ENCODE measurements around the gene MLNR. TPM values are rescaled to one million over a fixed set of nuclear protein-coding genes. Genes with fewer than 3 reads are reported as not detected.

MLNR gene
- not detected for total RNA-seq

GRCh38 chr13:49220036-49220855 lies at the start of gene MLNR:
Gene MLNR, plus strand, starts transcription at chr13:49220338. Its CDS starts 0 bp downstream, at chr13:49220338.
- ATAC-seq (ENCODE audit: low read depth) (peak; percentile 80), DNase-seq (peak; percentile 69)
- H3K27ac Mint-ChIP-seq = peak within 1 kb of the TSS; percentile 30
- POLR2A ChIA-PET = interaction anchor here (1.2 to 1.3 kb wide), 2 partner anchors 24 to 244 kb away, joined by 3 to 4 read pairs; partner anchors contain the start of gene FNDC3A
- H3K9me3 Mint-ChIP-seq = no peaks in the 10 kb centered on the region
- peaks cover 12% of the 10 kb centered on the region for H3K4me1 Mint-ChIP-seq
- no peaks in the 10 kb centered on the region for H3K36me3 Mint-ChIP-seq
- H3K4me3 Mint-ChIP-seq = peak within 1 kb of the TSS; percentile 74
- H3K27me3 Mint-ChIP-seq = peaks cover 69% of the 10 kb centered on the region

- Mint-ChIP-seq H3K9me3 (no peaks in the 10 kb centered on the region), H3K4me3 (no peak overlapping the region), H3K4me1 (peaks cover 3% of the 10 kb centered on the region), H3K36me3 (peaks cover 43% of the 10 kb centered on the region), H3K27ac (no peak overlapping the region), H3K27me3 (no peaks in the 10 kb centered on the region)
- DNase-seq = no peak
- no peak for ATAC-seq (ENCODE audit: low read depth)
- POLR2A ChIA-PET = no interaction called here
Observed at GRCh38 chr13:49171359-49171758, 48.8 kb upstream of the MLNR start.

- Mint-ChIP-seq H3K4me1 (peaks cover 20% of the 10 kb centered on the region), H3K27ac (no peak overlapping the region), H3K36me3 (peaks cover 46% of the 10 kb centered on the region), H3K27me3 (no peaks in the 10 kb centered on the region), H3K4me3 (no peak overlapping the region), H3K9me3 (no peaks in the 10 kb centered on the region)
- ATAC-seq (ENCODE audit: low read depth) (no peak), DNase-seq (no peak)
- POLR2A ChIA-PET = no interaction called here
Observed at GRCh38 chr13:49183672-49184325, 36.3 kb upstream of the MLNR start.

GRCh38 chr13:49184621-49185020 lies 35.5 kb upstream of the MLNR start:
- no peak for ATAC-seq (ENCODE audit: low read depth)
- Mint-ChIP-seq H3K36me3 (peaks cover 44% of the 10 kb centered on the region), H3K4me1 (peaks cover 20% of the 10 kb centered on the region), H3K4me3 (no peak overlapping the region), H3K27me3 (no peaks in the 10 kb centered on the region), H3K27ac (no peak overlapping the region), H3K9me3 (no peaks in the 10 kb centered on the region)
- no peak for DNase-seq
- POLR2A ChIA-PET = no interaction called here

GRCh38 chr13:49185264-49185663 lies 34.9 kb upstream of the MLNR start:
- Mint-ChIP-seq H3K36me3 (peaks cover 40% of the 10 kb centered on the region), H3K27me3 (no peaks in the 10 kb centered on the region), H3K4me3 (no peak overlapping the region), H3K9me3 (no peaks in the 10 kb centered on the region), H3K27ac (no peak overlapping the region), H3K4me1 (peaks cover 20% of the 10 kb centered on the region)
- POLR2A ChIA-PET = no interaction called here
- ATAC-seq (ENCODE audit: low read depth) (no peak), DNase-seq (no peak)

GRCh38 chr13:49190901-49191300 lies 29.2 kb upstream of the MLNR start:
- Mint-ChIP-seq H3K9me3 (no peaks in the 10 kb centered on the region), H3K27ac (no peak overlapping the region)

GRCh38 chr13:49206641-49207040 lies 13.5 kb upstream of the MLNR start:
- Mint-ChIP-seq H3K27me3 (no peaks in the 10 kb centered on the region), H3K27ac (no peak overlapping the region), H3K4me3 (no peak overlapping the region), H3K4me1 (no peaks in the 10 kb centered on the region), H3K36me3 (peaks cover 22% of the 10 kb centered on the region), H3K9me3 (no peaks in the 10 kb centered on the region)
- ATAC-seq (ENCODE audit: low read depth) (no peak), DNase-seq (no peak)
- POLR2A ChIA-PET = no interaction called here

More at GRCh38 chr13:49190901-49191300, 29.2 kb upstream of the MLNR start:
- POLR2A ChIA-PET = no interaction called here
- DNase-seq (no peak), ATAC-seq (ENCODE audit: low read depth) (no peak)
- Mint-ChIP-seq H3K4me1 (peaks cover 18% of the 10 kb centered on the region), H3K4me3 (no peak overlapping the region), H3K36me3 (peaks cover 39% of the 10 kb centered on the region), H3K27me3 (no peaks in the 10 kb centered on the region)

GRCh38 chr13:49208619-49209018 lies 11.5 kb upstream of the MLNR start:
- Mint-ChIP-seq H3K4me3 (no peak overlapping the region), H3K4me1 (no peaks in the 10 kb centered on the region), H3K27ac (no peak overlapping the region), H3K27me3 (no peaks in the 10 kb centered on the region), H3K36me3 (peaks cover 23% of the 10 kb centered on the region), H3K9me3 (no peaks in the 10 kb centered on the region)
- POLR2A ChIA-PET = no interaction called here
- ATAC-seq (ENCODE audit: low read depth) = no peak
- DNase-seq = no peak

GRCh38 chr13:49210114-49210513 lies 10.0 kb upstream of the MLNR start:
- POLR2A ChIA-PET = no interaction called here
- peaks cover 11% of the 10 kb centered on the region for H3K4me1 Mint-ChIP-seq
- ATAC-seq (ENCODE audit: low read depth) (no peak), DNase-seq (no peak)
- peaks cover 18% of the 10 kb centered on the region for H3K36me3 Mint-ChIP-seq
- H3K27ac Mint-ChIP-seq = no peak overlapping the region
- no peaks in the 10 kb centered on the region for H3K27me3 Mint-ChIP-seq
- no peak overlapping the region for H3K4me3 Mint-ChIP-seq
- no peaks in the 10 kb centered on the region for H3K9me3 Mint-ChIP-seq

GRCh38 chr13:49210669-49211068 lies 9.5 kb upstream of the MLNR start:
- peaks cover 14% of the 10 kb centered on the region for H3K4me1 Mint-ChIP-seq
- POLR2A ChIA-PET = no interaction called here
- no peak overlapping the region for H3K27ac Mint-ChIP-seq
- no peaks in the 10 kb centered on the region for H3K27me3 Mint-ChIP-seq
- no peak overlapping the region for H3K4me3 Mint-ChIP-seq
- DNase-seq (no peak), ATAC-seq (ENCODE audit: low read depth) (no peak)
- H3K36me3 Mint-ChIP-seq = peaks cover 18% of the 10 kb centered on the region
- no peaks in the 10 kb centered on the region for H3K9me3 Mint-ChIP-seq

GRCh38 chr13:49213539-49213938 lies 6.6 kb upstream of the MLNR start:
- peaks cover 14% of the 10 kb centered on the region for H3K36me3 Mint-ChIP-seq
- H3K9me3 Mint-ChIP-seq = no peaks in the 10 kb centered on the region
- ATAC-seq (ENCODE audit: low read depth) (no peak), DNase-seq (no peak)
- H3K27me3 Mint-ChIP-seq = peaks cover 15% of the 10 kb centered on the region
- no peak overlapping the region for H3K4me3 Mint-ChIP-seq
- POLR2A ChIA-PET = no interaction called here
- H3K4me1 Mint-ChIP-seq = peaks cover 16% of the 10 kb centered on the region
- no peak overlapping the region for H3K27ac Mint-ChIP-seq

GRCh38 chr13:49213997-49214916 lies 5.9 kb upstream of the MLNR start:
- DNase-seq (no peak), ATAC-seq (ENCODE audit: low read depth) (no peak)
- peaks cover 16% of the 10 kb centered on the region for H3K4me1 Mint-ChIP-seq
- H3K36me3 Mint-ChIP-seq = peaks cover 14% of the 10 kb centered on the region
- H3K27me3 Mint-ChIP-seq = peaks cover 22% of the 10 kb centered on the region
- POLR2A ChIA-PET = interaction anchor here (1.0 to 1.1 kb wide), 2 partner anchors 67 to 239 kb away, joined by 4 to 5 read pairs; partner anchors contain the start of gene FNDC3A
- no peaks in the 10 kb centered on the region for H3K9me3 Mint-ChIP-seq
- no peak overlapping the region for H3K4me3 Mint-ChIP-seq
- peak overlapping the region; percentile 72 for H3K27ac Mint-ChIP-seq

GRCh38 chr13:49214917-49215376 lies 5.2 kb upstream of the MLNR start:
- H3K9me3 Mint-ChIP-seq = no peaks in the 10 kb centered on the region
- ATAC-seq (ENCODE audit: low read depth) (peak; percentile 79), DNase-seq (peak; percentile 47)
- peaks cover 10% of the 10 kb centered on the region for H3K36me3 Mint-ChIP-seq
- H3K27ac Mint-ChIP-seq = peak overlapping the region; percentile 72
- peaks cover 28% of the 10 kb centered on the region for H3K27me3 Mint-ChIP-seq
- H3K4me3 Mint-ChIP-seq = no peak overlapping the region
- H3K4me1 Mint-ChIP-seq = peaks cover 20% of the 10 kb centered on the region
- POLR2A ChIA-PET = interaction anchor here (1.0 to 1.1 kb wide), 2 partner anchors 66 to 239 kb away, joined by 4 to 5 read pairs; partner anchors contain the start of gene FNDC3A

Measured in activated naive CD8-positive, alpha-beta T cell treated with anti-CD3 and anti-CD28 coated beads, Interleukin-2, amount 10 ng/mL, durations not matched to agents 7 days and 5 days (primary cell).